8988T (cell line): ENCODE measurements around the gene GFER.

ENCODE experiments used
- DNase-seq: peaks from one replicate; pipeline ENCODE4 v3.0.0; 2011

Gene GFER

GRCh38 chr16:1991588-1991947 lies 7.6 kb downstream of the GFER start:
- no peak for DNase-seq

GRCh38 chr16:1991948-1992703 lies 8.1 kb downstream of the GFER start:
- DNase-seq: peak; percentile 75

DNA sequence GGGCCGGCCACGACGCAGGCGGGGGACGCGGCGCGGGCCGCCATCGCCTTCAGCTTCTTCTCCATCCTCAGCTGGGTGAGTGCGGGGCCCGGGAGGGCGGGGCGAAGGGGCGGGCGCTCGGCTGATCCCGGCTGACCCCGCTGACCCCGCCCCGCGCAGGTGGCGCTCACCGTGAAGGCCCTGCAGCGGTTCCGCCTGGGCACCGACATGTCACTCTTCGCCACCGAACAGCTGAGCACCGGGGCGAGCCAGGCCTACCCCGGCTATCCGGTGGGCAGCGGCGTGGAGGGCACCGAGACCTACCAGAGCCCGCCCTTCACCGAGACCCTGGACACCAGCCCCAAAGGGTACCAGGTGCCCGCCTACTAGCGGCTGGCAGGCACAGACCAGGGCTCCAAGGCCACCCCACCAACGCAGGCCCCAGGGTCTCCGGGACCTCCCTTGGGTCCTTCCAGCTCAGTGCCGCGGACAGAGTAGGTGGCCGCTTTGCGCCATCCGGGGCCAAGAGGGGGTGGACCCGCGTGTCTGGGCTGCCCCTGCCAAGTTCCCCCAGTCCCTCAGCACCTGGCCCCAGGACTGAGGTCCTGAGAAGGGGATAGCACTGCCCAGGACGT lies 8.8 kb downstream of the GFER start:
- no peak for DNase-seq

- no peak for DNase-seq
These were observed 9.7 kb downstream of the GFER start for GRCh38 chr16:1993731-1994131.

GRCh38 chr16:1997494-1998359 lies 13.7 kb downstream of the GFER start:
- no peak for DNase-seq

- no peak for DNase-seq
These were observed 14.4 kb downstream of the GFER start for GRCh38 chr16:1998360-1998835.

- DNase-seq: no peak
These were observed 15.1 kb downstream of the GFER start for GRCh38 chr16:1998852-1999801.

- no peak for DNase-seq
These were observed 16.0 kb downstream of the GFER start for GRCh38 chr16:1999866-2000514.

DNA sequence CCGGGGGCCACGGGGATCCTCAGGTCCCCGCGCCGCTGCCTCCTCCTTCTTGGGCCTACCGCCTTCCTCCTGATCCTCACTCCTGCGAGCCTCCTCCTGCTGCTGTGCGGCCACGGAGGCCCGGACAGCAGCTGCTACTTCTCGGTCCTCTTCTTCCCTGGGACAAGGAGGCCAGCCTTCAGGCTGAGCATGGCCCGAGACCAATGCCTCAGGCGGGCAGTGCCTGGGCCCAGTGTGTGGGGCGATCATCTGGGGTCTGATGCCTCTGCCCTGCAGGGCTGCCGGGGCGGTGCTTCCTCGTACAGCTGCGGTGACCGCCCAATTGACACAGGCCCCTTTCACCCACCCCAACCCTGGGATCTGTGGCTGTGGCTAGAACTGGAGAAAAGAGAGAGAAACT lies 17.0 kb downstream of the GFER start:
- DNase-seq: no peak

DNA sequence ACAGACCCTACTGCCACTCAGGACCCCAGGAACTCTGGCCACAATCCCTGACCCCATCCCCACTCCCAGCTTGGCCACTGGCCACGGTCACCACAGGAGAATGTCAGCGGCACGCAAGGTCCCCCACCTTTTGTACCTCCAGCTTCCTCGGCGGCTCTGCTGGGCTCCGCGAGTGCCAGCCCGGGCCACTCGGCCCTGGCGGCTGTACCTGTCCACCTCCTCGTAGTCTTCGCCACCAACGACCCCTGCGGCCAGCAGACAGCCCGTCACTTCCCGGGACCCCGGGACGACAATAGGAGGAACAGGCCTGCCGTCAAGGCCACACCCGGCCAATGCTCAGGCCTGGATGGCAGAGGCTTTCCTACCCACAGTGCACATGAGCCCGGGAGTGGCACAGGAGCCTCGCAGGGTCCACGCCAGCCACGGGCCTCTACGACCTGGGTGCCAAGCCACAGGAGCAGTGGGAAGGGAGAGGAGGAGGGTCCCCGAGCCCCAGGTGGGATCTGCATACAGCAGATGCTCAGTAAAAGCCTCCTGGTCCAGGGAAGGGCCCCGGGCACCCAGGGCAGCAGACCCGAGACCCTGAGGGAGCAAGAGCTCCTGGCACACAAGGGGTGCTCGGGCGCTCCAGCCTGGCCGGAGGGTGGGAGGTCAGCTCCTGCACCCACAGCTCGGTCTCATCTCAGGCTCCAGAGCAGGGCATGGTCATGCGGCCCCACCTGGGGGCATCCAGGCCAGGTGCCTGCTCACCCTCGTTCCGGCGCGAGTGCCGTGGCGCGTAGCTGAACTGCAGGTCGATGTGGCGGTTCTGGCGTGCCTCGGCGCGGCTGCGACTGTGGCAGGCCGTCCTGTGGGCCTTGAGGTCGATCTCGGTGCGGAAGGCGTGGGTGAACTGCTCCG lies 17.7 kb downstream of the GFER start:
- no peak for DNase-seq

DNA sequence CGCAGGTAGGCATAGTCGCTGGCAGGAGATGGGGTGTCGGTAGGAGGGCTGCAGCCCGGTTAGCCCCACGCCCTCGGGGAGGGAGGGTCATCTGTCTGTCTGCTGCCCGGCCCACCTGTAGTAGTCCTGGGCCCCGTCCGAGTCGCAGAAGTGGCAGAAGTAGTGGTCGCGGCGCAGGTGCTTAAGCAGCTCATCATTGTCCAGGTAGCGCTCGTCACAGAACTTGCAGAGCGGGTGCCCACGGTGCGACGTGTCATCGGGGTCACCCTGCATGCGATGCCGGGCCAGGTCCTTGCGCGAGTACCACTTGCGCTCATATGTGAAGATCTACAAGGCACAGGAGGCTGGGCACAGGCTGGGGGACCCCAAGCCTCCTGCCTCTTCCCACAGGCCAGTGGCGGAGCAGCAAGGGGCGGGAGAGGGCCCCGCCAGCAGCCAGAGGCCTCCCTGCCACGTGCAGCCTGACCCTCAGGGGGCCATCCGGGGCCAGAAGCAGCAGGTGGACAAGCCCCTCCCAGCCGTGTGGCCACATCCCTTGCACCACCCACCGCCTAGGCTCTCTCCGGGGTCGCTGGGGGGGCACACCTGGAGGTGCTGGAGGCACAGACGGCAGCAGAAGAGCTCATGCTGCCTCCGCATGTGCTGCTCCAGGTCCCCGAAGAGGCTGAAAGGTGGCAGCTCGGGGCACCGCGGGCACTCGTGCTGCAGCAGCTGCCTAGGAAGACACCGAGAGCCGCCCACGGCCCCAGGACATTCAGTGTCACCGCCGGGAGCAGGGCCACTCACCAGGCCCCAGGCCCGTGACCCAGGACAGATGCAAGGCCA lies 18.6 kb downstream of the GFER start:
- no peak for DNase-seq

DNA sequence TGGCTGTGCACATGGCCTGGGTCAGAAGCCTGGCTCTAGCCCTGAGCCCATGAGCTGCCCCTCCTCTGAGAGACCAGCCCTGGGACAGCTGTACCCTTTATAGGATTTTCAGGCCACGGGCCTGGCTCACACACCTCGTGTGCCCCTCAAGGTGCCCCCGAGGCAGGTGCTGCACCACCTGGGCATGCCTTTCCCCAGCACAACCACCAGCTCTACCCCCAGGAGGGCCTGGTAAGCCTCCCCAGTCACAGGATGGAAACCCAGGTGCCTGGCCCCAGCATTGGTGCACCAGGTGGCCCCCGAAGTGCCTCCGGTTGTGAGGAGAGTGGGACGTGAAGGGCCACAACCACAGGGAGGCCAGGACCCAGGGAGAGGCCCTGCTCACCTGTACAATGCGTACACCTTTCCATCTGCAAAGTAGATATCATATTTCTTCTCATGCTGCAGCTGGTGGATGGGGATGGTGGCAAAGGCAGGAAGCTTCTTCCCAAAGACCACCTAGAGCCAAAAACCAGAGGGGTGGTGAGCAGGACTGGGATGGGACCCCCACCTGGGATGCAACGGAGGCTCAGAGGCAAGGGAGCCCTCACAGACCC lies 19.3 kb downstream of the GFER start:
- no peak for DNase-seq

GRCh38 chr16:2003827-2004641 lies 20.0 kb downstream of the GFER start:
- peak; percentile 94 for DNase-seq

GRCh38 chr16:2004795-2005517 lies 21.0 kb downstream of the GFER start:
- DNase-seq: no peak

GRCh38 chr16:2005646-2006045 lies 21.7 kb downstream of the GFER start:
- no peak for DNase-seq

GRCh38 chr16:2006317-2006716 lies 22.3 kb downstream of the GFER start:
- DNase-seq: no peak

DNA sequence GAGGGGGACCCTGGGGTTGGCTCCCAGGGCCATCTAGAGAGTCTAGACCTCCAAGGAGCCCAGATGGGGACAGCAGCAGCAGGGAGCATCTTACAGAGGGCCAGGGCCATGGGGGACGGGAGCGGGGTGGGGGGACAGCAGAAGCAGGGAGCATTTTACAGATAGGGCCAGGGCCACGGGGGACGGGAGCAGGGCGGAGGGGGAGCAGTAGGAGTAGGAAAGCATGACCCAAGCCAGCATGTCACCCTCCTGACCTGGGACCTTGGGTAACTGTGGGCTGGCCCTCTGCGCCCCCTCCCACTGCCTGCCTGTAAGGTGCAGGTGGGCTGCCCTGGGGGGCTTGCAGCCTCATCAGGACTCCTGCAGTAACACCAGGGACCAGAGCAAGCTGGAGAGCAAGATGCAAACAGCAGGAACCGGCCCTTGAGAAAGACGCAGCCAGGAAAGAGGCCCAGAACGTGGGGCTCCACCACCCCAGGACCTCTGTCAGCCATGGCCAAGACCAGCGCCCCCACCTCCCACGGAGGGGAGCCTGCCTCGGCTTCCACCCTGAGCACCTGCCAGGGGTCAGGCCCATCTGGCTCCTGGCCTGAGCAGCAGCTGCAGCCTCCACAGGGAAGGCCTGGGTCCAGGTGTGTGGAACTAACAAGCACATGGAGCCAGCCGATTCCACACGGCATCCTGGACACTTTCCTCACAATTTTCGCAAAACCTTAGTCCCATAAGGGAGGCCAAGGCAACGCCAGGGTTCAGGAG lies 23.3 kb downstream of the GFER start:
- DNase-seq: no peak
